ENCODE data around the gene NEDD9.

NEDD9 gene

DNA sequence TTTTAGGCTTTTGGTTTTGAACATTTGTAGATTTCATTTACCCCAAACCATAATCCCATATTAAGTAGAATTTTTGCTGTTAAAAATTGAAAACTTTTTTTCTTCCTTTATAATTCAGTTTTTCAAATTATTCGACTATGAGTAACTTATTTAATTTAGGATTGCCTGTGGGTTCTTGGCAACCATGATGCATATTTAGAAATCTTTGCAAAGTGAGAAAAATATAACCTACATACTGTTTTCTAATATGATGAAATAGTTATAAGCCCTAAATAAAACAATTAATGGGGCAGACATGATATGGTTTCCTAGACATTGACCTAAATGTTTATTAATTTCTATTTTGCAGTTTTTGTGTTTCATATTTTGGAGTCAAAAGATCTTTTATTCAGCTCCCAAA is 23.6 kb downstream of the NEDD9 start:
- H3K9ac ChIP-seq: no peak overlapping the region
- H2AFZ ChIP-seq: no peak overlapping the region
- TF ChIP-seq, protein P1, sequence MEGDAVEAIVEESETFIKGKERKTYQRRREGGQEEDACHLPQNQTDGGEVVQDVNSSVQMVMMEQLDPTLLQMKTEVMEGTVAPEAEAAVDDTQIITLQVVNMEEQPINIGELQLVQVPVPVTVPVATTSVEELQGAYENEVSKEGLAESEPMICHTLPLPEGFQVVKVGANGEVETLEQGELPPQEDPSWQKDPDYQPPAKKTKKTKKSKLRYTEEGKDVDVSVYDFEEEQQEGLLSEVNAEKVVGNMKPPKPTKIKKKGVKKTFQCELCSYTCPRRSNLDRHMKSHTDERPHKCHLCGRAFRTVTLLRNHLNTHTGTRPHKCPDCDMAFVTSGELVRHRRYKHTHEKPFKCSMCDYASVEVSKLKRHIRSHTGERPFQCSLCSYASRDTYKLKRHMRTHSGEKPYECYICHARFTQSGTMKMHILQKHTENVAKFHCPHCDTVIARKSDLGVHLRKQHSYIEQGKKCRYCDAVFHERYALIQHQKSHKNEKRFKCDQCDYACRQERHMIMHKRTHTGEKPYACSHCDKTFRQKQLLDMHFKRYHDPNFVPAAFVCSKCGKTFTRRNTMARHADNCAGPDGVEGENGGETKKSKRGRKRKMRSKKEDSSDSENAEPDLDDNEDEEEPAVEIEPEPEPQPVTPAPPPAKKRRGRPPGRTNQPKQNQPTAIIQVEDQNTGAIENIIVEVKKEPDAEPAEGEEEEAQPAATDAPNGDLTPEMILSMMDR (IDR thresholded peaks at IDR 0.05): no peak
- H3K4me1 ChIP-seq: peaks cover 24% of the 10 kb centered on the region
- H3K4me2 ChIP-seq (ENCODE audit: low read length): no peak overlapping the region
- H3K79me2 ChIP-seq: no peaks in the 10 kb centered on the region
- no peaks in the 10 kb centered on the region for H3K9me3 ChIP-seq (ENCODE audit: control insufficient read depth, low read length)
- H3K4me3 ChIP-seq (ENCODE audit: low read depth, low read length): no peak overlapping the region
- H3K27ac ChIP-seq: no peak overlapping the region
- no peaks in the 10 kb centered on the region for H3K36me3 ChIP-seq (ENCODE audit: control insufficient read depth, insufficient read depth, low read length)
- no peaks in the 10 kb centered on the region for H3K27me3 ChIP-seq (ENCODE audit: control insufficient read depth, insufficient read depth, low read length)

- no peak overlapping the region for H2AFZ ChIP-seq
- no peaks in the 10 kb centered on the region for H3K9me3 ChIP-seq (ENCODE audit: control insufficient read depth, low read length)
- no peak overlapping the region for H3K9ac ChIP-seq
- H3K27me3 ChIP-seq (ENCODE audit: control insufficient read depth, insufficient read depth, low read length): no peaks in the 10 kb centered on the region
- H3K36me3 ChIP-seq (ENCODE audit: control insufficient read depth, insufficient read depth, low read length): no peaks in the 10 kb centered on the region
- TF ChIP-seq, protein P1 (IDR thresholded peaks at IDR 0.05): no peak
- H3K79me2 ChIP-seq: peaks cover 2% of the 10 kb centered on the region
- H3K4me1 ChIP-seq: peaks cover 18% of the 10 kb centered on the region
- no peak overlapping the region for H3K27ac ChIP-seq
- H3K4me2 ChIP-seq (ENCODE audit: low read length): no peak overlapping the region
- H3K4me3 ChIP-seq (ENCODE audit: low read depth, low read length): no peak overlapping the region
Observed at GRCh38 chr6:11208267-11208666, 24.2 kb downstream of the NEDD9 start.

DNA sequence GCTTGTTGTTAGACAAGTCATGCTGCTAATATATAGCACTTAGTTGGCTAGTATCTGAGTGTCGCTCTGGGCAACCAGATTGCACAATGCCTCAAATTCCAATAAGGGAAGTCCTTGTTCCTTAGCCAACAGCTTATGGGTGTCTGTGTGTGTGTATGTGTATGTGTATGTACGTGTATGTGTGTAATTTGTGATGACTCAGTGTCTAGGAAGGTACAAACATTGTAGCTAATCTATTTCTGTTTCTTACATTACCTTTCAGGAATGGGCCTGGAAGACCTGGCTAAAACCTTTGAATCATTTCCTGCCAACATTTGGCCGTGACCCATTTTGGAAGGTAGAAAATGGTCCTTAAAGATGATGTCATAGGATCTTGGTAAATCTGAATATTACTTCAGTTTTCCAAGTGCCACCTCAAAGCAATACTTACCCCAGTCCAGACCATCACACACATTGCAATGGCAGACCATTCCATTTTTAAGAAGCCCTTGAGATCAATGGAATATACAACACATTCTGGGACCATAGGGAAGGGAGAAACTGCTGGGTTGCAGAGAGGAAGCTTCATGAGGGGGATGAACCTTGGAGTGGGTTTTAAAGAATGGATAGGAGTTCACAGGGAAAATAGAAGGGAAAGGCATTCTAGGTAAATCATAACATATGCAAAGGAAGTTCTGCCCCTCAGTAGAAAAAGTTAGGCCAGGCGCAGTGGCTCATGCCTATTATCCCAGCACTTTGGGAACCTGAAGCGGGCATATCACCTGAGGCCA is 25.1 kb downstream of the NEDD9 start:
- peaks cover 3% of the 10 kb centered on the region for H3K79me2 ChIP-seq
- H3K9ac ChIP-seq: no peak overlapping the region
- TF ChIP-seq, protein P1 (IDR thresholded peaks at IDR 0.05): no peak
- H3K4me1 ChIP-seq: peaks cover 9% of the 10 kb centered on the region
- no peak overlapping the region for H3K4me2 ChIP-seq (ENCODE audit: low read length)
- H3K9me3 ChIP-seq (ENCODE audit: control insufficient read depth, low read length): no peaks in the 10 kb centered on the region
- no peaks in the 10 kb centered on the region for H3K27me3 ChIP-seq (ENCODE audit: control insufficient read depth, insufficient read depth, low read length)
- no peak overlapping the region for H3K27ac ChIP-seq
- no peak overlapping the region for H3K4me3 ChIP-seq (ENCODE audit: low read depth, low read length)
- no peaks in the 10 kb centered on the region for H3K36me3 ChIP-seq (ENCODE audit: control insufficient read depth, insufficient read depth, low read length)
- H2AFZ ChIP-seq: no peak overlapping the region

DNA sequence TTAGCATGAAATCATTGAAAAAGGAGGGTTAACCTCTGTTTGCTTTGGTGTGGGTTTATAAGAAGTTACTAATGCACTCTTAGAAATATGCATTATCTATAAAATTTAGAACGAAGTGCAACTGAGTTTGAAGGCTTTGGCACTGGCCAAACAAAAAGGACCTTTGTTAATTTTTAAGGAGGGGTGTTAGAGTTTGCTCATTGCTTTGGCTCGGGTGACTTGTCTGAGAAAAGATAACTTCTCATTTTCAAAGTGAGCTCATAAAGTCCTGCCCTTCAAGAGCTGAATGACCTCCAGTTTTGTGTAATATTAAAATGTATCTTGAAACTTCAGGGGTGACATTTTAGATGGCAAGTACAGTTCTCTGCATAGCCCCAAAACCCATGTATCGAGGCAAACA is 25.9 kb downstream of the NEDD9 start:
- TF ChIP-seq, protein P1 (IDR thresholded peaks at IDR 0.05): no peak
- Histone ChIP-seq H2AFZ (no peak overlapping the region), H3K4me3 (ENCODE audit: low read depth, low read length) (no peak overlapping the region), H3K4me1 (peaks cover 9% of the 10 kb centered on the region), H3K4me2 (ENCODE audit: low read length) (no peak overlapping the region), H3K36me3 (ENCODE audit: control insufficient read depth, insufficient read depth, low read length) (no peaks in the 10 kb centered on the region), H3K27me3 (ENCODE audit: control insufficient read depth, insufficient read depth, low read length) (no peaks in the 10 kb centered on the region), H3K9me3 (ENCODE audit: control insufficient read depth, low read length) (no peaks in the 10 kb centered on the region), H3K79me2 (peaks cover 3% of the 10 kb centered on the region), H3K9ac (no peak overlapping the region), H3K27ac (no peak overlapping the region)

All from parathyroid adenoma (tissue), 2 donors.